Measurements from ENCODE around the gene PBX1.

The PBX1 gene

GRCh38 chr1:164667600-164667999, 108.6 kb downstream of the PBX1 start:
- no peak for DNase-seq (ENCODE audit: low read depth in 2 of 2)

GRCh38 chr1:164668491-164669400, 109.8 kb downstream of the PBX1 start:
- no peak for DNase-seq (ENCODE audit: low read depth in 2 of 2)

DNA sequence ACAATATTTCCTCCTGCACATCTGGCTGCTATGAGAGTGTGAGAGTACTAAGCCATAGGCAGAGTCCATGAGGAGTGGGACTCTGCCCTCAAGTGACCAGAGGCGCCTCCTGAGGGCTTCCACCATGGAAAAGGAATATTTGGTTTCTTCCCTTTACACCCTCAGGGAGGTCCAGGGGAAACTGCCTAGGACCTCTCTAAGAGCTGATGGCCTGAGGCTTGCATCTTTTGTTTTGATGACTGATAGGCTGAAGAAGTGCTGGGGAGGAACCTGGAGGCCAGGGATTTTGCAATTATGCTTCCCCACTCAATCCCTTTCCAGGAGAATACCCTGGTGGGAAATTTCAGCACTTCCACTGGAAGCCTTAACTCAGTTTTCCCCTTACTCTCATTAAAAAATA, 111.0 kb downstream of the PBX1 start:
- no peak for DNase-seq (ENCODE audit: low read depth in 2 of 2)

DNA sequence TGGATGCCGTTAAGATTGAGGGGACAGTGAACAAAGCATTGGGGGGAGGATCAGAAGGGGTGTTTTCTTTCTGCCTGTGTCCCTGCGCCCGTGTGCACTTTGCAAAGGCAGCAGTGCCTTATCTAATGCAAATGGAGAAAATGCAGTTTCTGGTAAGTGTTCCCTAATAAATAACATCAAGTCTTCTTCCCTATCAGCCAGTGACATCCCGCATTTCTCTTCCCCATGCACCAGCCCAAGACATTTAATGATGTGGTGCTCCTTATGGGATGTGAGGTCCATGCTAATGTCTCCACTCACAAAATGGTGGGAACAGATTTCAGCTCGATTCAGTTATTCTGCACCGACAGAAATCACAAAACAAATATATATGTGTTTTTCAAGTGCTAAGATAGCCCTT, 111.8 kb downstream of the PBX1 start:
- DNase-seq (ENCODE audit: low read depth in 2 of 2): no peak

DNA sequence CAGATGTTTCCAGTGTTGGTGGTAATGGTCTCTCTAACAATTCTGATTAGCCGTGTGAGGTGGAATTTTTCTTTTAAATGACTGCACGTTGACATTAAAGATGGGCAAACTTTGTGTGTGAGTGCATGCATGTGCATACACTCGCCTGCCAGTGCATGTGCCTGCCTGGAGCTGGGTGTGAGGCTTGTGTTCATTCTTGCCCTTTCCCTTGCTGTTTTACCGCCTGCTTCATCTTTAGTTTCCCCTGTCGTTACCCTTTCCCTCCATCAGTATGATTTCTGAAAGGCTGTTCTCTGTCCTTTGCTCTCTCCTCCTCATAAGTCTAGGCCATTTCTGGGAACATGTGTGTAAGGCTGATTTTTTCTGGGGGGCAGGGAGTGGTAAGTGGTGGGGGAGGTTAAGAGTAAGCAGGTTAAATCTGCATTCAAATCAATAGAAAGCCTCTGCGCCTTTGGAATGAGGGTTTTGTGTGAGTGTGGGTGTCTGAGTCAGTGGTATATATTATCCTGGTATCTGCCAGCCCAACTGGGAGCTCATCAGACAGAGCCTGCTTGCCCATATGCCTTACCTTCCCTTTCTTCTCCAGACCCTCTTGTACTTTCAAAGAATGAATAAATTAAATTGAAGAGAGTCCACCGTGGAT, 112.5 kb downstream of the PBX1 start:
- DNase-seq (ENCODE audit: low read depth in 2 of 2): no peak

GRCh38 chr1:164671966-164672571, 113.1 kb downstream of the PBX1 start:
- DNase-seq (ENCODE audit: low read depth in 2 of 2): no peak

GRCh38 chr1:164672588-164672987, 113.6 kb downstream of the PBX1 start:
- no peak for DNase-seq (ENCODE audit: low read depth in 2 of 2)

DNA sequence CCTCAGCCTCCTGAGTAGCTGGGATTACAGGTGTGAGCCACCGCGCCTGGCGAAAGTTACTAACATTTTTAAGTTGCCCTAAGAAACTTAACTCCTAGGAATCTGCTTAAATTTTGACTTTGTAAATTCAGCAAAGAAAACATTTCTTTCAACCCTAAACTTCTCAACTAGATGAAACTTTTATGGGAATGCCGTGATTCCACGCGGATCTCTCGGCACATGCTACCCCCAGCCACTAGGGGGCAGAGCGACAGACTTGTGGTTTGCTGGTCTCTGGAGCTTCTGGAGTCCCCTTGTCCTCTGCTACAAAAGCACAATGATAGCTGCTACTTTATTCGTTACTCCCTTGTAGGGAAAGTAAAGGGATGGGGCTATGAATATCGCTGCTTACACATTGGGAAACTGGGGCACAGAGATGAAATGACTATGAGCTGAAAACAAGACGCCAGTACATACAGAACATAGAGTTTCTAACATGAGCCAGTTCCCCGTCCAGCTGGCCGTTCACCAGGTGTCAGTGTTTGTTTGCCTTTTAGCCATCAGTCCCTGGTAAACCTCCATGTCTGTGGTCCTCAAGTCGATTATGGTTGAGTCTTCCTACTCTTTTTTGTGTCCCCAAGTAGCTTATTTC, 114.7 kb downstream of the PBX1 start:
- no peak for DNase-seq (ENCODE audit: low read depth in 2 of 2)

DNA sequence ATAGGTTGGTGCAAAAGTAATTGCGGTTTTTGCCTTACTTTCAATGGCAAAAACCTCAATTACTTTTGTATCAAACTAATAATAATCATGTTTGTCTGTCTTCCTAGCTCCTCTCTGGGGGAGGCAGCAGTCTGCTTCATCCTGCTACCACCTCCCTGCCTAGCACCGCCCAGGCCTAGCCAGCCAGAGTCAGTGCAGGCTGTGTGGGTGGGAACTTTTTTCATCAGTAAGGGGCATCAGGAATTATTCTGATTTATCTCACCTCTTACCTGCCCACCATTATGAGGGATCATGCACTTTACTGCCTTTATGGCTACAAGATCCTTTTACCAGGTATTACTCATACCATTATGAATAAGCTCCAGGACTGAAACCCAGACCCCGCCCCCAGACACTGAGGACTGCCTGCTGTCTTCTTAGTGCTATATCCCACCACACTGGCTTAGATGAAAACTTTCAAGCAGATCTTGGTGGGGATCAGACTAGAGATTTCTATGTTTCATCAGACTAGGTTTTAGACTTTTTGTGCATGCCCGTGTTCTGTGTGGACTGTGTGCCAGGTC, 116.4 kb downstream of the PBX1 start:
- no peak for DNase-seq (ENCODE audit: low read depth in 2 of 2)

- no peak for DNase-seq (ENCODE audit: low read depth in 2 of 2)
Measured at GRCh38 chr1:164678136-164678700, 119.2 kb downstream of the PBX1 start.

DNA sequence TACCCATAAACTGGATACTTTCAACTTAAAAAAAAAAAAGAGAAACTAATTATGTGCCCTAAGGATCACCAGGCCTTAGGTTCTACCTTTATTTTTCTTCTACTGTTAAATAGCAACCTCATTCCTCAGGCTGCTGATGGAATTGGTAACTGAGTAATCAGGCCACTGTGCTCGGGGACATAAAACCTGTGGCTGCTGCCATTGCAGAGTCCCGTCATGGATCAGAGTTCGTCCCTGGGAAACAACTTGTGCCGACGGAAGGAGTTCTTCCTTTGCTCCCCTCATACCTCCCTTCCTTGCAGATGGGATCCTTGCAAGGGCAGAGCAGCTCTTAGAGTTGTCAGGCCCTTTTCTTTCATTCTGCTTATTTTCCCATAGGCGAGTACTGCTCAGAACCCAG, 123.6 kb downstream of the PBX1 start:
- no peak for DNase-seq (ENCODE audit: low read depth in 2 of 2)

DNA sequence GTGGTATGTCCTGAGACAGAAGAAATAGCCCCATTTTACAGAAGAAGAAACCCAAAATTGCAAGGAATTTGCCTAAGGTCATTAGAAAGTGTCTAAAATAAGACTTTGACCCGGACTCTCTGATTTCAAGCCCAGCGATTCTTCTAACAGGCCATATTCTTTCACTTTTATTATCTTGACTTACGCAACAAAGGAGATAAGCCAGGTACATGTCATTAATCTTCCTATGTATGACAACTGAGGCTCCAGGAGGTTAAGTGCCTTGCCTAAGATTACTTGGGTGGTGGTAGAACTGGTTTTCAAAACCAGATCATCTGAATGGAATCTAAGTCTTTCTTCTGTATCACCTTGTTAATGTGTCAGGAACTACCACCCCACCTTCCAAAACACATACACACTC, 124.3 kb downstream of the PBX1 start:
- DNase-seq (ENCODE audit: low read depth in 2 of 2): no peak

GRCh38 chr1:164685266-164686035, 126.5 kb downstream of the PBX1 start:
- no peak for DNase-seq (ENCODE audit: low read depth in 2 of 2)

- no peak for DNase-seq (ENCODE audit: low read depth in 2 of 2)
Measured at GRCh38 chr1:164687777-164688176, 128.8 kb downstream of the PBX1 start.

DNA sequence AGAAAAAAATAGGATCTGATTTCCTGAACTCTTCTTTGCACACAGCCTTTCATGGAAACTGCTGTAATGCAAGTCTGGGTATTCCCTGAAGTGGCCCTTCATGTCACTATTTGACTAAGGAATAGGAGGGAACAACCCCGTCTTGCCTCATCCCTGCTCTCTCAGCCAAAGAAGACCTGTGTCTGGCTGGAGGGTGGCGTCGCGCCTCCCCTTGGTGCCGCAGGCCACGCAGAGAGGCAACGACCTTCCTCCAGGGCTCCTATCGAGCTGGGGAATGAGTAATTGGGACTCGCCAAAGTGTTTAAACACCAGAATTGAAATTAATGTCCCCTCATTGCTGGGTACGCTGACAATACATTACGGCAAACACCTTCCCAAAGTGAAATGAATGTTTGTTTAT, 129.8 kb downstream of the PBX1 start:
- no peak for DNase-seq (ENCODE audit: low read depth in 2 of 2)

GRCh38 chr1:164689672-164690511, 130.9 kb downstream of the PBX1 start:
- DNase-seq (ENCODE audit: low read depth in 2 of 2): no peak

DNA sequence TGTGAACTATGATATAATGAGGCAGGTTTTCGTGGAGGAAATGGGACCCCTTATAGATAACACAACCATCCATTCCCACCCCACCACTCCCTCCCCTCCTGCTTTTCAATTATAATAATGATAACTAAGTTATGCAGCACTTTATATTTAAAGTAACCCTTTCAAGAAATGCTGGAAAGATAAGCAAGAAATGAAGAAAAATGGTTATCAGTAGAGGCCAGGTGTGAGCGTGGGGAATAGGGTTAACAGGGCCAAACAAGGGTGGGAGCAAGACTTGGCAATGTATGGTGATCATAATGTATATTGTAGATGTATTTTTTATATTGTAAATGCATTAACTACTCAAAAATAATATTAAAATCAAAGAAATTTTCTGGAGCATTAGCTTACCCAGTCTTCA, 133.4 kb downstream of the PBX1 start:
- no peak for DNase-seq (ENCODE audit: low read depth in 2 of 2)

DNA sequence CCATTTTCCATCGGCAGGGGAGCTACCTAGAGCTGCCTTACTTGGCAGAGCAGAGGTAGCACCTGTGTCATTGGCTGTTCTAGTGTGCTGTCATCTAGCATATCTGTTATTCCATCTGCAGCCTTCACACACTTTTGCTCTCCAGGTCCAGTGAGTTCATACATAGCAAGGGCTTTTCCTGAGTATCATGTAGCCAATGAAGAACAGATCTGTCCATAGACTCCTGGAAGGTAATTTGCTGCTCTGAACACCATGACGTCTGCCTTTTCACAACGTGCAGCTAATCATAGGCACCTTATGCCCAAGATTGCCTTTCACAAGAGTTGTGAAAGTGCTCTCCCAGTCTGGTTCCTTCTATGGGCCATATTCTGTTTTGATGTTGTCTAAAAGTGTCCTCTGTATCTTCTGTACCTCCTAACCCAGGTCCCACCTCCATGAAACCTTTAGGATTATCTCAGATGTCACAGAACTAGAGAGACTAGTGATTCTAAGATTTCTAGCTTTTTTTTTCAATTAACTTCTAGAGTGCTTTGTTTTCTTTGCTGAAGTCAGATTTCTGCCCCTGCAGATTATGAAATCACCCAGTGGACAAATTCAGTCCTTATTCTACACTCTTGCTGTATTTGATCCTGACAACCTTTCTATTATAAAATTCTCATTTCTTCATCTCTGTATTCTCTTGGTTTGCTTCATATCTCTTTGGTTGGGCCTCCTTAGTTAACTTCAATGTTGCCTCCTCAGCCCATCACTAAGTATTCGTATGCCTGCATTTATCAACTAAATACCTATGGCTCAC, 134.8 kb downstream of the PBX1 start:
- DNase-seq (ENCODE audit: low read depth in 2 of 2): no peak

- no peak for DNase-seq (ENCODE audit: low read depth in 2 of 2)
Measured at GRCh38 chr1:164694505-164694904, 135.5 kb downstream of the PBX1 start.
